GM11168 (cell line): ENCODE measurements around the gene ANGPTL7.
"Not testable (repeated sequence)": the region's sequence is repeated elsewhere in the genome, so short reads cannot be mapped to it uniquely, and the experiment has no call there.

ENCODE experiments used
- in situ Hi-C: fragments of 300-500 bp; cut with MboI; formaldehyde crosslinking; loops from one replicate; pipeline ENCODE4 v1.12.0; 2022; ENCODE audit warnings: low sequenced_read_pairs; ENCODE audit not compliant: unreplicated experiment

The ANGPTL7 gene

GRCh38 chr1:11188858-11189451 is at the start of gene ANGPTL7:
Gene ANGPTL7 (plus strand): TSS chr1:11189355. CDS start chr1:11189580, 225 bp downstream.
- in situ Hi-C loops: no loop called here

GRCh38 chr1:11142618-11143391 is 46.4 kb upstream of the ANGPTL7 start:
- in situ Hi-C loops: no loop called here

GRCh38 chr1:11143401-11143800 is 45.8 kb upstream of the ANGPTL7 start:
- in situ Hi-C loops: no loop called here

GRCh38 chr1:11143907-11144306 is 45.2 kb upstream of the ANGPTL7 start:
- in situ Hi-C loops: no loop called here

GRCh38 chr1:11144570-11145256 is 44.4 kb upstream of the ANGPTL7 start:
- in situ Hi-C loops: no loop called here

- in situ Hi-C loops: no loop called here
Observed at GRCh38 chr1:11145741-11146140, 43.4 kb upstream of the ANGPTL7 start.

GRCh38 chr1:11147197-11147770 is 41.9 kb upstream of the ANGPTL7 start:
- in situ Hi-C loops: no loop called here

GRCh38 chr1:11150326-11150725 is 38.8 kb upstream of the ANGPTL7 start:
- in situ Hi-C loops: no loop called here

- in situ Hi-C loops: no loop called here
Observed at GRCh38 chr1:11151114-11151513, 38.0 kb upstream of the ANGPTL7 start.

- in situ Hi-C loops: no loop called here
Observed at GRCh38 chr1:11151826-11152612, 37.1 kb upstream of the ANGPTL7 start.

GRCh38 chr1:11152755-11153154 is 36.4 kb upstream of the ANGPTL7 start:
- in situ Hi-C loops: no loop called here

- in situ Hi-C loops: no loop called here
Observed at GRCh38 chr1:11153184-11153583, 36.0 kb upstream of the ANGPTL7 start.

GRCh38 chr1:11156441-11156840 is 32.7 kb upstream of the ANGPTL7 start:
- in situ Hi-C loops: no loop called here

GRCh38 chr1:11156963-11157362 is 32.2 kb upstream of the ANGPTL7 start:
- in situ Hi-C loops: no loop called here

- in situ Hi-C loops: no loop called here
Observed at GRCh38 chr1:11157394-11157793, 31.8 kb upstream of the ANGPTL7 start.

GRCh38 chr1:11157867-11158266 is 31.3 kb upstream of the ANGPTL7 start:
- in situ Hi-C loops: no loop called here

GRCh38 chr1:11158291-11158690 is 30.9 kb upstream of the ANGPTL7 start:
- in situ Hi-C loops: no loop called here

GRCh38 chr1:11158720-11159321 is 30.3 kb upstream of the ANGPTL7 start:
- in situ Hi-C loops: no loop called here

GRCh38 chr1:11162752-11163151 is 26.4 kb upstream of the ANGPTL7 start:
- in situ Hi-C loops: loop anchor here (5.0 kb wide), 1 partner anchor 35 kb away; no protein-coding TSS in a partner anchor

- in situ Hi-C loops: not testable (repeated sequence)
Observed at GRCh38 chr1:11166744-11167143, 22.4 kb upstream of the ANGPTL7 start.
